HepG2 (cell line): ENCODE data around the gene ABHD2. TPM values are rescaled to one million over a fixed set of nuclear protein-coding genes. Genes with fewer than 3 reads are reported as not detected.

Experiments used
- ARNTL ChIP-seq: sonication (generic); formaldehyde crosslinking; IDR thresholded peaks from 2 replicates; pipeline ENCODE4 v1.4.0; 2020; ENCODE audit warnings: mild to moderate bottlenecking, missing genetic modification reagents
- DPF2 ChIP-seq: sonication (generic); formaldehyde crosslinking; IDR thresholded peaks from 2 replicates; pipeline ENCODE4 v1.4.0; 2020; ENCODE audit warnings: mild to moderate bottlenecking, low read depth, missing genetic modification reagents, borderline replicate concordance
- MAFK ChIP-seq, 2 experiments: IDR thresholded peaks in 1 of 2; conservative IDR thresholded peaks in 1 of 2; 2 replicates each; pipeline ENCODE4 v1.6.1; 2011; ENCODE audit warnings: improper control_type of control experiment in 2 of 2, low read length in 2 of 2
- MTF1 ChIP-seq: sonication (generic); formaldehyde crosslinking; IDR thresholded peaks from 2 replicates; pipeline ENCODE4 v1.5.0; 2020; ENCODE audit warnings: missing genetic modification reagents
- NCOA2 ChIP-seq: sonication (generic); formaldehyde crosslinking; IDR thresholded peaks from 2 replicates; pipeline ENCODE4 v1.8.0; 2022; ENCODE audit warnings: inconsistent platforms
- ZFP62 ChIP-seq: sonication (generic); formaldehyde crosslinking; IDR thresholded peaks from 2 replicates; pipeline ENCODE4 v1.4.0; 2020; ENCODE audit warnings: missing genetic modification reagents
- ZHX1 ChIP-seq: sonication (generic); formaldehyde crosslinking; IDR thresholded peaks from 2 replicates; pipeline ENCODE4 v1.8.1; 2022; ENCODE audit warnings: low read depth, mild to moderate bottlenecking, missing genetic modification reagents
- ZNF281 ChIP-seq: sonication (generic); formaldehyde crosslinking; IDR thresholded peaks from 2 replicates; pipeline ENCODE4 v1.4.0; 2020; ENCODE audit warnings: missing genetic modification reagents, borderline replicate concordance
- ZNF292 ChIP-seq: sonication (generic); formaldehyde crosslinking; IDR thresholded peaks from 2 replicates; pipeline ENCODE4 v1.8.1; 2022; ENCODE audit warnings: mild to moderate bottlenecking, low read depth, missing genetic modification reagents, borderline replicate concordance
- ZNF589 ChIP-seq: sonication (generic); formaldehyde crosslinking; conservative IDR thresholded peaks from 2 replicates; pipeline ENCODE4 v1.8.0; 2022; ENCODE audit warnings: mild to moderate bottlenecking, moderate library complexity, missing genetic modification reagents
- ZNF878 ChIP-seq: sonication (generic); formaldehyde crosslinking; IDR thresholded peaks from 2 replicates; pipeline ENCODE4 v1.8.1; 2023; ENCODE audit warnings: mild to moderate bottlenecking, missing genetic modification reagents, moderate library complexity
- polyA plus RNA-seq, 8 experiments: library from polyadenylated mRNA; depleted of rRNA in 3 of 8; stranded (reverse) in 7 of 8; unstranded in 1 of 8; fragments of >200 nt; fragmentation: Illumina TruSeq in 4 of 8; extraction: Trizol in 4 of 8; gene quantifications; 2 replicates each; pipeline versions ENCODE4 v1.2.1 to v1.2.3, GENCODE V29; 2011 to 2016; ENCODE audit warnings: low read depth in 4 of 8, missing spikeins in 1 of 8, mixed read lengths in 1 of 8; ENCODE audit not compliant: insufficient read depth in 1 of 8
- total RNA-seq, 5 experiments: library from RNA; depleted of rRNA; stranded (reverse); fragments of >200 nt; fragmentation: Illumina TruSeq; extraction: Trizol; gene quantifications; 2 replicates each; pipeline ENCODE4 v1.2.3, GENCODE V29; 2016; ENCODE audit warnings: low read depth in 1 of 5
- TF ChIP-seq, protein P1 (sequence below): sonication (generic); formaldehyde crosslinking; conservative IDR thresholded peaks from 2 replicates; pipeline ENCODE4 v1.4.0; 2020; ENCODE audit warnings: mild to moderate bottlenecking, missing genetic modification reagents, moderate library complexity
- TF ChIP-seq, protein P2 (sequence below): sonication (generic); formaldehyde crosslinking; IDR thresholded peaks from 2 replicates; pipeline ENCODE4 v1.4.0; 2020; ENCODE audit warnings: mild to moderate bottlenecking, missing genetic modification reagents

The ABHD2 gene
- total and polyA plus RNA-seq, 2 of the 13 experiments (the other 11 are each of a cell fraction or from before 2014, with no cell fraction given): 14.8 to 22.4 TPM

DNA sequence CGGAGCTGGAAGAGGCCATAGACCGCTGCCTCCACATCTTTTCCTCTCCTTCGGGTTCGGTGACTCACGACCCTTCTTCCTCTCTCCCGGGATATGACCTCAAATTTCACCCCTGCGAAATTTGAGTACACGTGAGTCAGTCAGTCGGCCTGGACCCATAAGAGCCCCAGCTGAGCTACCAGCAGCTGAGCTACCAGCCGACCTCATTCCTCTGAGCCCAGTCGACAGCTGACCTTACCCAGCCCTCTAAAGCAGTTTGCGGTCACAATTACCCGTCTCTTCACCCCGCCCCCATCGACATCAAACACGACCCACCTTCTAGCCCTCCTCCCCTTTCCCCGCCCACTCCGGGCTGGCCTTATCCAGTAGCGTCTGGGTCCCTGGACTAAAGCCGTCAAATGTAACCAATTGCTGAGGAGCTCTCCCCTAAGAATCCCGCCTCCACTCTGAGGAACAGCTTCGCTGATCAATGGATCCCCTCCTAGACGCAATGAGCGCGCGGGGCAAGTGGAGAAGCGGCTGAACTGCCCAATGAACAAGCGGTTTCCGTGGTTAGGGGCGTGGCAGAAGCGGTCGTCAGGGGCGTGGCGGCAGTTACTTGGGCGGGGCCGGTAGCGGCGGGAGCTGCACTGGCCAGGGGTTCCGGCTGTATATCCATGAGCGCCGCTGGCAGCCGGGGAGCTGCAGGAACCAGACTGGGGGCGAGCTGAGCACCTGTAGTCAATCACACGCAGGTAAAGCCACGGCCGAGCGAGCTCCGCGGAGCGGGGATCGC lies at the start of gene ABHD2 (continued):
- TF ChIP-seq, protein P1, sequence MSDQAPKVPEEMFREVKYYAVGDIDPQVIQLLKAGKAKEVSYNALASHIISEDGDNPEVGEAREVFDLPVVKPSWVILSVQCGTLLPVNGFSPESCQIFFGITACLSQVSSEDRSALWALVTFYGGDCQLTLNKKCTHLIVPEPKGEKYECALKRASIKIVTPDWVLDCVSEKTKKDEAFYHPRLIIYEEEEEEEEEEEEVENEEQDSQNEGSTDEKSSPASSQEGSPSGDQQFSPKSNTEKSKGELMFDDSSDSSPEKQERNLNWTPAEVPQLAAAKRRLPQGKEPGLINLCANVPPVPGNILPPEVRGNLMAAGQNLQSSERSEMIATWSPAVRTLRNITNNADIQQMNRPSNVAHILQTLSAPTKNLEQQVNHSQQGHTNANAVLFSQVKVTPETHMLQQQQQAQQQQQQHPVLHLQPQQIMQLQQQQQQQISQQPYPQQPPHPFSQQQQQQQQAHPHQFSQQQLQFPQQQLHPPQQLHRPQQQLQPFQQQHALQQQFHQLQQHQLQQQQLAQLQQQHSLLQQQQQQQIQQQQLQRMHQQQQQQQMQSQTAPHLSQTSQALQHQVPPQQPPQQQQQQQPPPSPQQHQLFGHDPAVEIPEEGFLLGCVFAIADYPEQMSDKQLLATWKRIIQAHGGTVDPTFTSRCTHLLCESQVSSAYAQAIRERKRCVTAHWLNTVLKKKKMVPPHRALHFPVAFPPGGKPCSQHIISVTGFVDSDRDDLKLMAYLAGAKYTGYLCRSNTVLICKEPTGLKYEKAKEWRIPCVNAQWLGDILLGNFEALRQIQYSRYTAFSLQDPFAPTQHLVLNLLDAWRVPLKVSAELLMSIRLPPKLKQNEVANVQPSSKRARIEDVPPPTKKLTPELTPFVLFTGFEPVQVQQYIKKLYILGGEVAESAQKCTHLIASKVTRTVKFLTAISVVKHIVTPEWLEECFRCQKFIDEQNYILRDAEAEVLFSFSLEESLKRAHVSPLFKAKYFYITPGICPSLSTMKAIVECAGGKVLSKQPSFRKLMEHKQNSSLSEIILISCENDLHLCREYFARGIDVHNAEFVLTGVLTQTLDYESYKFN (CRISPR knock-in tag): peak; percentile 53
- no peak for TF ChIP-seq ZFP62 (CRISPR knock-in tag)
- TF ChIP-seq ZNF281 (CRISPR knock-in tag): peak; percentile 88
- peak; percentile 63; the same call in 1 of the 2 replicates for TF ChIP-seq ARNTL (CRISPR knock-in tag)
- no peak for TF ChIP-seq MAFK (conservative IDR thresholded peaks at IDR 0.05 in 1 of 2, IDR thresholded peaks at IDR 0.05 in 1 of 2; ENCODE audit: low read length in 2 of 2)
- TF ChIP-seq ZNF589 (CRISPR knock-in tag): no peak
- TF ChIP-seq, protein P2, sequence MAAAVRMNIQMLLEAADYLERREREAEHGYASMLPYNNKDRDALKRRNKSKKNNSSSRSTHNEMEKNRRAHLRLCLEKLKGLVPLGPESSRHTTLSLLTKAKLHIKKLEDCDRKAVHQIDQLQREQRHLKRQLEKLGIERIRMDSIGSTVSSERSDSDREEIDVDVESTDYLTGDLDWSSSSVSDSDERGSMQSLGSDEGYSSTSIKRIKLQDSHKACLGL (CRISPR knock-in tag): peak; percentile 58; the same call in 1 of the 2 replicates
- no peak for TF ChIP-seq ZHX1 (CRISPR knock-in tag)
- no peak for TF ChIP-seq DPF2
- TF ChIP-seq NCOA2 (CRISPR knock-in tag): 0 out of 2 replicates have a peak, but pooled peaks have one; percentile 25
- no peak for TF ChIP-seq ZNF878 (CRISPR knock-in tag)
- peak; percentile 39; the same call in 1 of the 2 replicates for TF ChIP-seq ZNF292 (CRISPR knock-in tag)
- no peak for TF ChIP-seq MTF1 (CRISPR knock-in tag)
